ENCODE measurements around the gene CDKN1A. TPM values are rescaled to one million over a fixed set of nuclear protein-coding genes. Genes with fewer than 3 reads are reported as not detected.
"Not testable (repeated sequence)": the region's sequence is repeated elsewhere in the genome, so short reads cannot be mapped to it uniquely, and the experiment has no call there.

The CDKN1A gene
- total RNA-seq, 4 donors from 2014 or later: 49.7 to 137 (median 81.7) TPM

DNA sequence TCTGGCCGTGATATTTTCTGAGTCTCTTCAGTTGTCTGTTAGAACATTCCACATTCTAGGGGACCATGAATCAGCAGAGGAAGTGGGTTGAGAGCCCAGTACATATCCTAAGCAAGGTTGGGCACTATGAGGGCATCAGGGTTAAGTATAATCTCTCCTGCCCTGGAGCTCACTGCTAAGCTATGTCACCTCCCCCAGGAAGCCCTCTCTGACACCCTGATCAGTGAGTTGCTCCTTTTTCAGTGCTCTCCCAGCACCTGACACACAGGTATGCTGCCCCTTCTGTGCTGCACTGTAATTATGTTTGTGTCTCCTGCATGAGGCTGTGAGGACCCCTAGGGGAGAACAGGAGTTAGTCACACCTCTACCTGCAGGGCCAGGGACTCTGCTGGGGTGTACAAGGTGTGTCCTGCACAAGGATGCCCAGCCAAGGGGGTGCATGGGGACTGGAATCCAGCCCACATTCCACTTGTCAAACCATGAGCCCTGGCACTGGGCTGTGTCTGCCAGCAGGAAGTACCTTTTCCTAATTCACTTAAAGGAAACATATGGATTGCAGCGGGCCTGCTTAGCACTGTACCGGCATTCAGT is 23.0 kb downstream of the CDKN1A start:
- no peaks in the 10 kb centered on the region for H3K27me3 ChIP-seq
- 83% methylated on average over 1 of the region's 3 CpGs; no CpG with 5 or more reads in 1 of the 2 donors for WGBS, 2 donors (ENCODE audit: low coverage in 1 of 2)
- no peak for ATAC-seq
- no peak overlapping the region for H3K27ac ChIP-seq
- H3K4me1 ChIP-seq: no peaks in the 10 kb centered on the region
- TF ChIP-seq POLR2A (IDR thresholded peaks at IDR 0.05) (no peak), POLR2AphosphoS5 (IDR thresholded peaks at IDR 0.05) (no peak)
- H3K4me3 ChIP-seq: no peak overlapping the region
- no peaks in the 10 kb centered on the region for H3K9me3 ChIP-seq
- no peaks in the 10 kb centered on the region for H3K36me3 ChIP-seq

DNA sequence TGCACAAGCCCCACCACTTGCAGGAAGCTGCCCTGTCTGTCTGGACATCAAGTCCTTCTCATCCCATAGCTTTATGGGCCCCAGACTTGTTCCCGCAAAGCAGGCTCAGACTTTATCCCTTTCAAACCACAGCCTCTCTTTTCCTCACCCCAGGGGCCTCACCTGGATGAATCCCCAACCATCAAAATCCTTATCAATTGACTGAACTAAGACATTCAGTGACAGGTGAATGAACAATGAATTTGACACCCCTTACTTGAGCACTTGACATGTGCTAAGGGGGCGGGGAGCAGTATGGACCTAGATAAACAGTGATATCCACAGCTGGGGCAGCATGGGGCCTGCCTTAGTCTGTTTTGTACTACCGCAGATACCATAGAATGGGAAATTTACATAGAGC is 24.1 kb downstream of the CDKN1A start:
- no peaks in the 10 kb centered on the region for H3K4me1 ChIP-seq
- H3K9me3 ChIP-seq: no peaks in the 10 kb centered on the region
- no peak for ATAC-seq
- H3K27ac ChIP-seq: no peak overlapping the region
- no peak overlapping the region for H3K4me3 ChIP-seq
- 96 to 97% methylated on average over 3 of the region's 3 CpGs for WGBS, 2 donors (ENCODE audit: low coverage in 1 of 2)
- TF ChIP-seq POLR2A (IDR thresholded peaks at IDR 0.05) (no peak), EP300 (IDR thresholded peaks at IDR 0.05) (no peak), POLR2AphosphoS5 (IDR thresholded peaks at IDR 0.05) (no peak)
- TF ChIP-seq, protein P1, sequence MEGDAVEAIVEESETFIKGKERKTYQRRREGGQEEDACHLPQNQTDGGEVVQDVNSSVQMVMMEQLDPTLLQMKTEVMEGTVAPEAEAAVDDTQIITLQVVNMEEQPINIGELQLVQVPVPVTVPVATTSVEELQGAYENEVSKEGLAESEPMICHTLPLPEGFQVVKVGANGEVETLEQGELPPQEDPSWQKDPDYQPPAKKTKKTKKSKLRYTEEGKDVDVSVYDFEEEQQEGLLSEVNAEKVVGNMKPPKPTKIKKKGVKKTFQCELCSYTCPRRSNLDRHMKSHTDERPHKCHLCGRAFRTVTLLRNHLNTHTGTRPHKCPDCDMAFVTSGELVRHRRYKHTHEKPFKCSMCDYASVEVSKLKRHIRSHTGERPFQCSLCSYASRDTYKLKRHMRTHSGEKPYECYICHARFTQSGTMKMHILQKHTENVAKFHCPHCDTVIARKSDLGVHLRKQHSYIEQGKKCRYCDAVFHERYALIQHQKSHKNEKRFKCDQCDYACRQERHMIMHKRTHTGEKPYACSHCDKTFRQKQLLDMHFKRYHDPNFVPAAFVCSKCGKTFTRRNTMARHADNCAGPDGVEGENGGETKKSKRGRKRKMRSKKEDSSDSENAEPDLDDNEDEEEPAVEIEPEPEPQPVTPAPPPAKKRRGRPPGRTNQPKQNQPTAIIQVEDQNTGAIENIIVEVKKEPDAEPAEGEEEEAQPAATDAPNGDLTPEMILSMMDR (IDR thresholded peaks at IDR 0.05): no peak
- H3K36me3 ChIP-seq: no peaks in the 10 kb centered on the region
- H3K27me3 ChIP-seq: no peaks in the 10 kb centered on the region

DNA sequence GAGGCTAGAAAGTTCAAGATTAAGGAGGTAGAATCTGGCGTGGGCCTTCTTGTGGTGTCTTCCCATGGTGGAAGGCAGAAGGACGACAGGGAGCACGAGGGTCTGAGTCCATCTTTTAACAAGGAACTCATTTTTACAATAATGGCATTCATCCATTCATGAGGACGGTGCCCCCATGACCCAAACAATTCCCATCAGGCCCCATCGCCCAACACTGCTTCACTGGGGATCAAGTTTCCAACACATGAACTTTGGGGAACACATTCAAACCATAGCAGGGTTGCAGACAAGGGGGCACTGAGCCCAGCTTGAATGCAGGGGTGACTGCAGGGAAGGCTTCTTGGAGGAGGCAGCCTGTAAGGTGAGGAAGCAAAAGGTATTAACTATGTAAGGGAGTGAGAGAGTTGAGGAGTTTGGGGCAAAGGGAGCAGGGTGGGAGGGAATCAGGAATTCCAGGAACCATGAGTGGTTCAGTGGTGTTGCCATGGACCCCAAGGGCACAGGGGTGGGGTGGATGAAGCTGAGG is 24.6 kb downstream of the CDKN1A start:
- Histone ChIP-seq H3K4me1 (no peaks in the 10 kb centered on the region), H3K4me3 (no peak overlapping the region), H3K27me3 (no peaks in the 10 kb centered on the region), H3K36me3 (no peaks in the 10 kb centered on the region), H3K27ac (no peak overlapping the region), H3K9me3 (no peaks in the 10 kb centered on the region)
- ATAC-seq: no peak
- TF ChIP-seq, protein P1 (IDR thresholded peaks at IDR 0.05): no peak
- TF ChIP-seq POLR2AphosphoS5 (IDR thresholded peaks at IDR 0.05) (no peak), POLR2A (IDR thresholded peaks at IDR 0.05) (no peak), EP300 (IDR thresholded peaks at IDR 0.05) (no peak)
- 71 to 72% methylated on average over 4 to 5 of the region's 5 CpGs for WGBS, 2 donors (ENCODE audit: low coverage in 1 of 2)

DNA sequence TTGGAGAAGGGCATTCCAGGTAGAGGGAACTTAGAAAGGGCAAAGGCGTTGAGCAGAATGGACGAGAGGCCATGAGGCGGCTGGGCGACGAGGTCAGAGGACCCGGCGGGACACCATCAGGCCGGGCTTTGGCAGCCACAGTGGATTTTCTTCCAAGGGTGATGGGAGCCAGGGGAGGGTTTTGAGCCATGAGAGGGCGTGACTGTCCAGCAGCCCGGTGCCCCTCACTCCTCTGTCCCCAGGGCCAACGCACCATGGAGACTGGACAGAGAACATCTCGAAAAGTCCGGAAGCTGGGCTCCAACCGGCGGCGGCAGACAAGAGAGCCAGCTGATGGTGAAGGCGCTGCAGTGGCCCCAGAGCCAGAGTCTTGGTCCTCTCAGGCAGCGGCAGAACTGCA is 25.5 kb downstream of the CDKN1A start:
- H3K36me3 ChIP-seq: no peaks in the 10 kb centered on the region
- 87% methylated on average over 16 of the region's 18 CpGs; no CpG with 5 or more reads in 1 of the 2 donors for WGBS, 2 donors (ENCODE audit: low coverage in 1 of 2)
- no peaks in the 10 kb centered on the region for H3K27me3 ChIP-seq
- H3K27ac ChIP-seq: no peak overlapping the region
- no peaks in the 10 kb centered on the region for H3K9me3 ChIP-seq
- H3K4me1 ChIP-seq: no peaks in the 10 kb centered on the region
- TF ChIP-seq POLR2A (IDR thresholded peaks at IDR 0.05) (no peak), EP300 (IDR thresholded peaks at IDR 0.05) (no peak), POLR2AphosphoS5 (IDR thresholded peaks at IDR 0.05) (no peak)
- TF ChIP-seq, protein P1 (IDR thresholded peaks at IDR 0.05): no peak
- no peak overlapping the region for H3K4me3 ChIP-seq
- ATAC-seq: no peak

DNA sequence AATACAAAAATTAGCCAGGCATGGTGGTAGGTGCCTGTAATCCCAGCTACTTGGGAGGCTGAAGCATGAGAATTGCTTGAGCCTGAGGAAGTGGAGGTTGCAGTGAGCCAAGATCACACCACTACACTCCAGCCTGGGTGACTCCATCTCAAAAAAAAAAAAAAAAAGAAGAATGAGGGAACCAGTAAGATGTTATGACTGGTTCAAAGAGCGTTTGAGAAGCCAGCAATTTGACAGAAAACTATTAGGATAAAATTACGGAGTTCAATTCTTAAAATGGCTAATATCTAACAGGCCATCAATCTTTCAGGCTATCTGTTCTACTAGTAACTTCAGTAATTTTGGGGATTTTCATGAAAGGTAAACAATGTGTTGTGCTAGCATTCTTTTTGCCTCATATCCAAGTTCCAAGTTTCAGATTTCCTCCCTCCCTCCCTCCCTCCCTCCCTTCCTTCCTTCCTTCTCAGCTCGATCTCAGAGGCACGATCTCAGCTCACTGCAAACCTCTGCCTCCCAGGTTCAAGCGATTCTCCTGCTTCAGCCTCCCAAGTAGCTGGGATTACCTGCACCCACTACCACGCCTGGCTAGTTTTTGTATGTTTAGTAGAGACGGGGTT is 26.6 kb downstream of the CDKN1A start:
- H3K27ac ChIP-seq, H3K9me3 ChIP-seq, ATAC-seq, H3K27me3 ChIP-seq, H3K4me3 ChIP-seq, H3K4me1 ChIP-seq, H3K36me3 ChIP-seq: not testable (repeated sequence)
- 58 to 62% methylated on average over 2 to 6 of the region's 7 CpGs for WGBS, 2 donors (ENCODE audit: low coverage in 1 of 2)

DNA sequence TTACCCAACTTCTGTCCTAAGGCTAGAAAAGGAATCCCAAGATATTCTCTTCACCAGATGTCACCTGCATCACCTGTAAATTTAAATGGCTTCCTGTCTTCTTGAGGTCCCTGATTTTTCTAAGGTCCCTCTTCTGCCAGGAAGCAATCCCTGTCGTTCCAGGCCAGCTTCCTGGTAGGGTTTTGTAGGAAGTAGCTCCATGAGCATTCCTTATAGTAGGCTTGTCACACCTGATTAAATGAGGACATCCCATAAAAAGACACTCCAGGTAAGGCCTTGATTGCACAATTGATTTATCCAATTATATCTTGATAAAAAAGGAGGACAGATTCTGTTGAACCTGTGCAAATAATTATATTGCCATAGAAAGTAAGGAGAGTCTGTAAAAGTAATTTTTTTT is 27.8 kb downstream of the CDKN1A start:
- ATAC-seq: no peak
- Histone ChIP-seq H3K4me3 (no peak overlapping the region), H3K4me1 (no peaks in the 10 kb centered on the region), H3K36me3 (no peaks in the 10 kb centered on the region), H3K27ac (no peak overlapping the region), H3K27me3 (no peaks in the 10 kb centered on the region), H3K9me3 (no peaks in the 10 kb centered on the region)
- WGBS, 2 donors (ENCODE audit: low coverage in 1 of 2): 17 to 67% methylated on average over 1 of the region's 1 CpG
- no peak for TF ChIP-seq POLR2A (IDR thresholded peaks at IDR 0.05)
- TF ChIP-seq POLR2AphosphoS5 (IDR thresholded peaks at IDR 0.05): no peak
- TF ChIP-seq, protein P1 (IDR thresholded peaks at IDR 0.05): no peak
- TF ChIP-seq EP300 (IDR thresholded peaks at IDR 0.05): no peak

Measured in gastroesophageal sphincter (tissue), 4 donors.